GM10847 (cell line): ENCODE measurements around the gene PELI3.
A peak's percentile ranks its signal among the peaks of the same experiment; 100 is the strongest.

Experiments
- POLR2A ChIP-seq: IDR thresholded peaks from 2 replicates; pipeline ENCODE4 v1.6.1; 2011; ENCODE audit not compliant: insufficient read length; ENCODE audit errors: extremely low read depth

PELI3 gene

DNA sequence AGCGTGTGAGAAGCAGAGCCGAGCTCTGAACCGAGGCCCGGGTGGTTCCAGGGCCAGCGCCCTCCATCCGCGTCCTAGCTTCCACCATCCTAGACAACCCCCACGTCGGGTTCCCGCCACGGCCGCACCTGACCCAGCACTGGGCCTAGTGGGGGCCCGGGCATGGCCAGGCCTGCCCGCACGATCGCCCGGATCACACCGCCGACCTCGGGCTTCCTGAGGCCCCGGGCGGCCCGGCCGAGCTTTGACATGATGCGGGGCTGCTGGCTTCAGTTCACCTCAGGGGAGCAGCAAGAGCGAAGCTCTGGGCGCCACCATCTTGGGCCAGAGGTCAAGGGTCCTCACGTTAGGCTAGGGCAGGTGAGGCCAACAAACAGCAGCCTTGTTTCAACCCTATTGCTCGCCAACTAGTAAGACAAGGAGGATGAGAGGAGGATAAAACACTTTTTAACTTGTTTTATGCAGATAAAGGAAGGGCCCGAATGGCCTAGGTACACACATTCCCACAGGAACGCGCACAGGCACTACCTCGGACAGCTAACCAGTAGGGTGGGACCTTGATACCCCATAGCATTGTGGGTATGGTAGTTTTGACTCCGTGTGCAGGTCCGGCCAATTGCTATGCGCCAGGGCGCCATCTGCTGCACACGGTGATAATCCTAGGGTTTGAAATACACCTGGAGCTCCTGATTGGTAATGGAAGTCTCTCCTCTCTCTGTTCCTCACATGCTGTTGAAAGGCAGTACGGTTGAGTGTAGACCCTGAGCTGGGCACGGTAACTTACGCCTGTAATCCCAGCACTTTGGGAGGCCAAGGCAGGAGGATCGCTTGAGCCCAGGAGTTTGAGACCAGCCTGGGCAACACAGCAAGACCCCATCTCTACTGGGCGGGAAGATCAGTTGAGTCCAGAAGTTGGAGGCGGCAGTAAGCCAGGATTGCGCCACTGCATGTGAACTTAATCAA, 27.9 kb upstream of the PELI3 start, which contains the start of gene MRPL11:
Gene MRPL11, minus strand, starts transcription at position 345 of the 963 bp plus-strand sequence. Its CDS starts 94 bp downstream, at position 251.
- peak; percentile 57 for TF ChIP-seq POLR2A

DNA sequence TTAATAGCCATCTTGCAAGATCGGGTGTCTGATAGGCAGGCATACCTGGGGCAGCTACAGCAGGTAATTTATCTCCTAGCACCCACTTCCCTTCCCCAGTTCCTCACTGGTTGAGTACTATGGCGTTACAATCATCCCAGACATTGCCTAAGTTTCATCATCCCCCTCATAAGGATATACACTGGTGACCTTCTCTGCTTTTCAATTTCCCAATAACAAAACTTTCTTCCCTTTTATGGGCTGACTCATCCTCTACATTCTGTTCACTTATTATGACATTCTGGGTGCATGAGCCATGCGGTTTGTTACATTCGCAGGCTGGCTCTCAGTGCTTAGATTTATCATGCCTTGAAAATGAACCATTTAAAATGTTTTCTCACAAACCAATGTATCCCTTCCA, 23.1 kb upstream of the PELI3 start:
- no peak for TF ChIP-seq POLR2A

DNA sequence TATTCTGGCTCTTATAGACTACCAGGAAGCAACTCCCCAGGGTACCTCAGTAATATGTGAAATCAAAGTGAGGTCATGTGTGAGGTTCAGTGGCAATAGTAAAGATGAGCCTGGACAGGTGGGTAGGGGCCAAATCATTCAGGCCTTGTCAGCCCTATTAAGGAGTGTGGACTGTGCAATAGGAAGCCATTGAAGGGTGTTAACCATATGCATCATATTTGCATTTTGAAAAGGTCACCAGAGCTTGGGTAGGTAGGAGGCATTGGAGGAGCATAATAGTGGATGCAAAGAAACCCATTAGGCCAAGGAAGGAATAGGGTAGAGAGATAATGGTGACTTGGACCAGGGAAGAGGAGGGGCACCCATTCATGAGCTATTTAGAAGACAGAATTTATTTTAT, 19.7 kb upstream of the PELI3 start:
- TF ChIP-seq POLR2A, result no peak

DNA sequence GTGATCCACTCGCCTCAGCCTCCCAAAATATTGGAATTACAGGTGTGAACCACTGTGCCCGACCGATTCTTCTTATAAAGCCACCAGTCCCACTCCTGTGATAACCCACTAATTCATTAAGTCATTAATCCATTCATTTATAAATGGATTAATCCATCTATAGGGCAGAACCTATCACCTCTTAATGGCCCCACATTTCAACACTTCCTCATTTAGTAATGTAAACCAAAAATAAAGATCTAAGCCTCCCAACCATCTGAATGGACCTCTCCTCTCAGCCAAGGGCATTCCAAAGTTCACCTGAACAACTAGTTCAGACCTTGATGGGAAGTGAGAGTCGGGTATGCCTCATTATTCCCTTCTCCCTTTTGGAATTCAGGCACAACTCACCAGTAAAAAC, 18.2 kb upstream of the PELI3 start:
- TF ChIP-seq POLR2A, result no peak

DNA sequence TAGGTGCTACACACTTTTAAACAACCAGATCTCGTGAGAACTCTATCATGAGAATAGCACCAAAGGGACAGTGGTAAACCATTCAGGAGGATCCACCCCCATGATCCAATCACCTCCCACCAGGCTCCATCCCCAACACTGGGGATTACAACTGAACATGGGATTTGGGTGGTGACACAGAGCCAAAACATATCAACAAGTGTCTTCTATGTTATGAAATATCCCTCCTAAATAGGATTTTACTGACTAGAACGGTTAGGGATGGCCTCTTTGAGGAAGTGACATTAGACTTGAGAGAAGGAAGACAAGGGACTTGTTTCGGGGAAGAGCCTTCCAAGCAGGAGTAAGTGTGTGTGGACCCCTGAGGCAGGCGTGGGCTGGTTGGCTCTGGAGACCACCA, 16.1 kb upstream of the PELI3 start:
- no peak for TF ChIP-seq POLR2A

DNA sequence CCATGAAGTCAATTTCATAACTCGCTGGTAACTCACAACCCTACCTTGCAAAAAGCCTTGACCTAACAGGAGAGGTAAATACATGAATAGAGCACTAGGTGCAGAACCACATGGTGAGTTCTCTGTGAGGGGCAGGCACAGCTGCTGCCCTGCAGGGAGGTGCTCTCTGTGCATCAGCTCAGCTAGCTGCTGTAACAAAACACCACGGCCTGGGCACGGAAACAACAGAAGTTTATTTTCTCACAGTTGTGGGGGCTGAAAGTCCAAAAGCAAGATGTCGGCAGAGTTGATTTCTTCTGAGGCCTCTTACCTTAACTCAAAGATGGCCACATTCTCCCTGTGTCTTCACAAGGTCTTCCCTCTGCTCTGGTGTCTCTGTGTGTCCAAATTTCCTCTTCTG, 15.0 kb upstream of the PELI3 start:
- no peak for TF ChIP-seq POLR2A

DNA sequence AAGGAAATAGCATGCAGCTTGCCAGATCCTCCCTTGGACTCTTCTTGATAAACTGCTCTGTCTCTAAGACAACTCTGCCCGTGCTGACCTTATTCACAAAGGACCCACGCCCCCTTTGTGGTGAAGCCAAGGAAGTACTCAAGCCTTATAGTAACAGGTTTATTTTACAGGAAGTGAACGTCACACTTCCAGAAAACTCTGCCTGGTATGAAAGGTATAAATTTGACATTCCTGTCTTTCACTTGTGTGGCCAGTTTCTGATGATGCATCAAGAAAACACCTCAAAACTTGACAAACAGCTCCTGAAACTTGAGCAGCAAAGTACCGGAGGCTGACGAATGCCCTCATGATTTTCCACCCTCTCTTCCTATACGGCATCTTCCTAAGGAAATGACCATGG, 12.5 kb upstream of the PELI3 start:
- TF ChIP-seq POLR2A, result no peak

DNA sequence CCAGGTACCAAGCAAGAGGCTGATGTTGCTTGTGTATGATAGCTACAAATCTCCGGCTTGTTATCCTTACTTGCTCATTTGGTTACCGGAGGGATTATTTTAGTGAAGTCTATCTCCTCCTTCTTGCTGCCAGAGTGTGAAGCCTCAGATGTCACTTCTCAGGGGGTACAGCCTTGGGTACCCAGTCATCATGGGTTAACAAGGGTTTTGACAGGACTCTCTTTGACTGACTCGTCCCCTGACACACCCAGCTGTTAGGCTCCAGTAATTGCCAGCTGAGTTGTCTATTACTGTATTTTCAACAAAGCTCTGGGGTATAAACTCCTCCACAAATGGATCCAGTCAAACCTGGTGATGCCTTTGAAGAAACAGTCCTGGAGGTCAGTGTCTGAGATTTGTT, 11.9 kb upstream of the PELI3 start:
- no peak for TF ChIP-seq POLR2A

DNA sequence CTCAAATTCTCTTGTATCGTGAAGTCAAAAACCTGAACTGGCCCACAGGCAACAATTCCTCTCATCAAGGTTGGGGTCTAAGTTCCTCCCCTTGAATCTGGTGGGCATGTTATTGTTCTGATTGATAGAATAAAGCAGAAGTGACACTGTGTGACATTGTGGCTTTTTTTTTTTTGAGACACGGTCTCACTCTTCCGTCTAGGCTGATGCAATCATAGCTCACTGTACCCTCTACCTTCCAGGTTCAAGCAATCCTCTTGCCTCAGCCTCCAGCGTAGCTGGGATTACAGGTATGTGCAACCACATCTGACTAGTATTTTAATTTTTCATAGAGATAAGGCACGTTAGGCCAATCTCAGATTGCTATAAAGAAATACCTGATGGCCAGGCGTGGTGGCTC, 8.9 kb upstream of the PELI3 start:
- TF ChIP-seq POLR2A, result no peak

DNA sequence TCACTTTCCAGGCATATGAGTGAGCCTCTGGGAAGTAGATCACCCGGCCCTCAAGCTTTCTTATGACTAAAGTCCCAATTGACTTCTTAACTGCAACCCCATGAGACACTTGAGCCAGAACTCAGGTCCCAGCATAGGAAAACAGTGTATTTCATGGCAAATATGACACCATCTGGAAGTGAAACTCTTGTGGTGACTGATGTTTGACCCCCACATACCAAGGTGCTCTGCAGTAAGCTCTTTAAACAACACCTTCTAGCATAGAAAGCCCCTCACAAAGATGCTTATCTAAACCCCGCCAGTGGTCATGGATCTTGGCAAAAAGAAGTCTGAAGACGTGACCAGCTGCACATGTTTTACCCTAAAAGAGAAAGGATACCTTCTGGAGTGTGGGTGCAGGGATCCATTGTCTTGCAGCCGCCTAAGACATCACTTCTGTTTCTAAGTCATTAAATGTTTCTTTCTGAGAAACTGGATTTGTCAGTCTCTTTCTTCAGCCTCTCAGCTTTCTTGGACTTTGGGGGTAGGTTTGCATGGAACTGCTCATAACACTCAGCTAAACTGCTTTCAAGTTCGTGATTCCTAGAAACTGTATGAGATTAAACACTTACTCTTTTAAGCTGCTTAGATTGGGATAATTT, 7.4 kb upstream of the PELI3 start:
- TF ChIP-seq POLR2A, result no peak

DNA sequence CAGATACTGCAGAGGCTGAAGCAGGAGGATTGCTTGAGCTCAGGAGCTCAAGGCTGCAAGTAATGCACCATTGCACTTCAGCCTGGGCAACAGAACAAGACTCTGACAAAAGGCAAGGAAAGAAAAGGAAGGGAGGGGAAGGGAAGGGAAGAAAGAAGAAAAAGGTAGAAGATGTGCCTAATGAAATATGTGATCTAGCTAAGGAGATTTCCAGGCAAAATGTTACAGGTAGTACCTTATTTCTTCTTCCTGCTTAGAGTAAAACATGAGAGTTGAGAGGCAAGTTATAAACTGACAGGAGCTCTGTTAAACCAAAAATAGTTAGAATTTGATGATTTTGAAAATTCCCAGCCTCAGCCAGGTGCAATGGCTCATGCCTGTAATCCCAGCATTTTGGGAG, 4.7 kb upstream of the PELI3 start:
- no peak for TF ChIP-seq POLR2A

DNA sequence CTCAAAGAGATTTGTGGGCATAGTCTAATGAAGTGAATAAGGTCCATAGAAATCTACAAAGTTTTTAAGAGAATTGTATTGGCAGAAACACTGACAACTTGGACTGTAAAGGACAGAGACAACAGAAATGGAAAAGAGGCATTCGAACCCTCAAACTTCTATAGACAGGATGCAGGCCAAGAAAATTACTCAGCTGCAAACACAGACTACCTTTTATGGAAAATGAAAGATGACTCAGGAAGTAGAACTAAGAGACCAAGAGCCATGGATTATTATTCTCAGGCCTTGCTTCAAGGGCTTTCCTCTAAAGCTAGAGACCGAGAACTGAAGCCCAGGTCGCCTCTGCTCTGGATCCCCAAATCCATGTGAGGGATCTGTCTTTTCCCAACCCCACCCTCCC, 3.8 kb upstream of the PELI3 start:
- TF ChIP-seq POLR2A, result no peak

DNA sequence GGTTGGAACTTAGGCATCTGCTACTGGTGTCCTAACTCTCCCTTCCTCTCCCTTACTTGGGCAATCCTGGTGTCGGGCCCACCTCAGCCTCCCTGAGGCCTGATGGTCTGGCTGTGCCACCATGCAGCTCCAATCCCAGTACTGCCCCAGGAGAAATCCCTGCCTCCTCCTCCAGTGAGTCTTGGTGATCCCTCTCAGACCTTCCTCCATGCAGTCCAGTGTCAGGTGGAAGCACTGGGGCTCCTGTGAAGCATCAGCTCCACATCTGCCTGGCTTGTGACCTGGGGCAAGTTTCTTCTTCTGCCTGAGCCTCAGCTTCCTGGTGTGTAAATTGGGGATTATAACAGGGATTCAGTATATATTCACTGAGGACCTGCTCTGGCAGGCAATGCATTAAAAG, 1.8 kb upstream of the PELI3 start:
- TF ChIP-seq POLR2A, result no peak

DNA sequence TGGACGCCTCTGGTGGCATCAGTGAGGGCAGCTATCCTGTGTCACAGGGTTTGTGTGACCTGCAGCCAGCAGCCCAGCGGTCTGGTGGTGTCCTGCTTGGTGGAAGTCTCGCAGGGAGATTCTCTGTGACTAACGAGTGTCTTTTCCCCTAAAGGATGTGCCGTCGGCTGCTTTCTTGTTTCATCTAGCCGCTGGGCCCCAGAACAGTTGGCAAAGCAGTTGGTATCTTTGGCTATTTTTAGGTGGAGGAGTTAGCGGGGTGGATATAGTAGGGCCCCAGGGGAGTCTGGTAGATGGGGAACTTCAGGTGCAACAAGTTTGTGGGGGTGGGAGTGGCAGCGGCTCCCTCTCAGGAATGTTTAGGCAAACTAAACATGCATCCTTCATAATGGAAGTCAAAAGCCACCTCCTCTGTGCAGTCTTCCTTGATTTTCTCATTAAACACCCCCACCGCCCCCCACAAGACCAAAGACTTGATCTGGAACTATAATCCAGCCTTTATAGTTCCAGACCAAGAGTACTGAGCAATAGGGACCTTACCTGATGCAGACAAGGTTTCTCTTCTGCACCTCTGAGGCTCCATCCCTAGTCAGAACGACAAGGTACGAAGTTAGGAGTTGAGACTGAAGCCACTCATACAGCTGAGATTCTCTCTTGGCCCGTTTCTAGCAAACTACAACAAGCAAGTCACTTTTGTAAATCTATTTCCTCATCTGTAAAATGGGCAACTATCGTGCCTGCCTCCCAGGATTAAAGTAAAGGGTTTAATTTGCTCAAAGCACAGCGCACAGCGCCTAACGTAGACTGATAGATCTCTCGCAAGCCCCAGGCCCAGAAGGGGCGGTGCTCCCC, 1.1 kb upstream of the PELI3 start:
- TF ChIP-seq POLR2A, result no peak

DNA sequence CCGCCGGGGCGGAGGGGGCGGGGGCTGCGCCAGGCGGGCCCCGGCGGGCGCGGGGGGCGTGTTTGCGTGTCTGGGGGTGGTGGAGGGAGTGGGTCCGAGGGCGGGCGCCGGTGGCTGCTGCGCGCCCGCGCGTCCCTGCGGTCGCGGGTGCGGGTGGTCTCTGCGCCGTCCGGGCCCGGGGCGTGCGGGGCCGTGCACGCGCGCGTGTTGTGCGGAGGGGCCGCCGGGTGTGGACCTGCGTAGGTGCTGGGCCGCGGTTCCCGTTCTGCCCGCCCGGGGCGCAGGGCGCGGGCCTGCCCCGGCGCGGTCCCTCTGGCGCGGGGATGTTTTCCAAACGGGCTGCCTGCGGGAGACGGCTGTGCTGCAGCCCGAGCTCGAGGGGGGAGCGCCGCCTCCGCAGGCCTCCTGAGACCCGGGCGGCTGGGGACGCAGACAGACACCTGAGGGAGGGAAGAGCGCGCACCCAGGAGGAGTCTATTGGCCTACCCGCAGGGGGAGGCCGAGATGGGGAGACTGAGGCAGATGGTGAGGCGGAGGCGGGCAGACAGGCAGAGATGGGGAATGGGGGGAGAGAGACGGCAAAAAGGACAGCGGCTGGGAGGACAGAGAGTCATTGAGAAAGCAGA, 442 bp downstream of the PELI3 start:
- no peak for TF ChIP-seq POLR2A
